Hypothalamus (tissue), 51 donors: ENCODE results near the gene PATJ.
"Not testable (repeated sequence)": the region's sequence is repeated elsewhere in the genome, so short reads cannot be mapped to it uniquely, and the experiment has no call there.

ENCODE experiments used
- DNase-seq, 51 donors: peaks; one replicate each; lab custom pipeline; 2025; lab: John Stamatoyannopoulos, UW

PATJ gene

GRCh38 chr1:62139410-62139809, 397.1 kb downstream of the PATJ start:
- DNase-seq: no peak

GRCh38 chr1:62140666-62141065, 398.4 kb downstream of the PATJ start:
- DNase-seq: no peak

- DNase-seq: no peak
Measured at GRCh38 chr1:62142496-62142895, 400.2 kb downstream of the PATJ start.

- peak in 21 of 51 donors; percentile 0 to 67 (median 18) for DNase-seq
Measured at GRCh38 chr1:62144238-62144831, 402.1 kb downstream of the PATJ start.

GRCh38 chr1:62159940-62160348, 417.7 kb downstream of the PATJ start:
- DNase-seq: no peak

GRCh38 chr1:62161711-62162110, 419.4 kb downstream of the PATJ start:
- no peak for DNase-seq

- DNase-seq: not testable (repeated sequence)
Measured at GRCh38 chr1:62170380-62170779, 428.1 kb downstream of the PATJ start.

- peak in 23 of 51 donors; percentile 0 to 61 (median 13) for DNase-seq
Measured at GRCh38 chr1:62175568-62176179, 433.4 kb downstream of the PATJ start.

GRCh38 chr1:62176597-62177312, 434.5 kb downstream of the PATJ start:
- DNase-seq: no peak

GRCh38 chr1:62177621-62178020, 435.3 kb downstream of the PATJ start:
- no peak for DNase-seq

- no peak for DNase-seq
Measured at GRCh38 chr1:62178372-62178771, 436.1 kb downstream of the PATJ start.

- DNase-seq: not testable (repeated sequence)
Measured at GRCh38 chr1:62180054-62180453, 437.8 kb downstream of the PATJ start.

GRCh38 chr1:62180639-62181038, 438.4 kb downstream of the PATJ start:
- DNase-seq: no peak

- DNase-seq: no peak
Measured at GRCh38 chr1:62181532-62181931, 439.3 kb downstream of the PATJ start.

- DNase-seq: not testable (repeated sequence)
Measured at GRCh38 chr1:62182157-62182556, 439.9 kb downstream of the PATJ start.

- not testable (repeated sequence) for DNase-seq
Measured at GRCh38 chr1:62183164-62184020, 441.1 kb downstream of the PATJ start.

- no peak for DNase-seq
Measured at GRCh38 chr1:62184336-62184735, 442.1 kb downstream of the PATJ start.

- not testable (repeated sequence) for DNase-seq
Measured at GRCh38 chr1:62185233-62185632, 443.0 kb downstream of the PATJ start.

GRCh38 chr1:62185677-62186076, 443.4 kb downstream of the PATJ start:
- DNase-seq: no peak

GRCh38 chr1:62187548-62187947, 445.3 kb downstream of the PATJ start:
- DNase-seq: no peak

GRCh38 chr1:62188111-62188510, 445.8 kb downstream of the PATJ start:
- no peak for DNase-seq
